ENCODE results near the gene RAPGEF1. TPM values are rescaled to one million over a fixed set of nuclear protein-coding genes. Genes with fewer than 3 reads are reported as not detected.

RAPGEF1 gene
- total RNA-seq, 4 donors from 2014 or later: 37.5 to 89.0 (median 62.8) TPM

GRCh38 chr9:131595696-131596429, 144.0 kb downstream of the RAPGEF1 start:
- DNase-seq (ENCODE audit: low spot score): no peak
- TF ChIP-seq CTCF (IDR thresholded peaks at IDR 0.05): no peak
- no peak for ATAC-seq (ENCODE audit: low FRiP score)

GRCh38 chr9:131594906-131595665, 144.8 kb downstream of the RAPGEF1 start:
- ATAC-seq (ENCODE audit: low FRiP score): no peak
- no peak for DNase-seq (ENCODE audit: low spot score)
- TF ChIP-seq CTCF (IDR thresholded peaks at IDR 0.05): no peak

- no peak for TF ChIP-seq CTCF (IDR thresholded peaks at IDR 0.05)
- ATAC-seq (ENCODE audit: low FRiP score) (no peak), DNase-seq (ENCODE audit: low spot score) (no peak)
Observed at GRCh38 chr9:131593936-131594665, 145.8 kb downstream of the RAPGEF1 start.

GRCh38 chr9:131593091-131593820, 146.6 kb downstream of the RAPGEF1 start:
- ATAC-seq (ENCODE audit: low FRiP score): no peak
- no peak for TF ChIP-seq CTCF (IDR thresholded peaks at IDR 0.05)
- DNase-seq (ENCODE audit: low spot score): no peak

- no peak for TF ChIP-seq CTCF (IDR thresholded peaks at IDR 0.05)
- ATAC-seq (ENCODE audit: low FRiP score): no peak
- no peak for DNase-seq (ENCODE audit: low spot score)
Observed at GRCh38 chr9:131591845-131592208, 148.0 kb downstream of the RAPGEF1 start.

- DNase-seq (ENCODE audit: low spot score) (peak; percentile 44), ATAC-seq (ENCODE audit: low FRiP score) (peak; percentile 55)
- TF ChIP-seq CTCF (IDR thresholded peaks at IDR 0.05): peak in 1 of 3 donors; percentile 64
Observed at GRCh38 chr9:131590907-131591844, 148.7 kb downstream of the RAPGEF1 start.
